Colonic mucosa (tissue), 4 donors: ENCODE measurements around the gene SNX21. TPM values are rescaled to one million over a fixed set of nuclear protein-coding genes. Genes with fewer than 3 reads are reported as not detected.

Experiments
- DNase-seq: peaks from one replicate; pipeline ENCODE4 v3.0.0-alpha.2; 2020
- H3K27ac ChIP-seq: fragments of 200-600 bp; one replicate; pipeline ENCODE4 v1.8.0; 2021
- H3K27me3 ChIP-seq: fragments of 200-600 bp; one replicate; pipeline ENCODE4 v1.8.0; 2021
- H3K36me3 ChIP-seq: fragments of 200-600 bp; one replicate; pipeline ENCODE4 v1.8.0; 2021
- H3K4me1 ChIP-seq: fragments of 200-600 bp; one replicate; pipeline ENCODE4 v1.8.0; 2021; ENCODE audit warnings: mild to moderate bottlenecking
- H3K4me3 ChIP-seq: fragments of 200-600 bp; one replicate; pipeline ENCODE4 v1.8.0; 2021
- H3K9ac ChIP-seq, 2 donors: one replicate each; pipeline ENCODE4 v1.7.0; 2013; ENCODE audit warnings: control low read depth in 2 of 2, low read depth in 2 of 2, low read length in 2 of 2
- H3K9me3 ChIP-seq: fragments of 200-600 bp; one replicate; pipeline ENCODE4 v1.8.0; 2021
- CTCF ChIP-seq: fragments of 200-600 bp; IDR thresholded peaks from one replicate; pipeline ENCODE4 v1.8.0; 2022; ENCODE audit warnings: antibody characterized with exemption, mild to moderate bottlenecking
- intact Hi-C: fragments of 100-400 bp; cut with DNase I; formaldehyde crosslinking; loops from one replicate; pipeline ENCODE4 v1.14.1; 2022
- total RNA-seq, 2 donors: library from RNA; stranded (reverse); fragmentation: NEBNext Ultra II Directional in 1 of 2; extraction: Animal tissue kit (Norgen Biotek cat#: 25700) in 1 of 2; gene quantifications; one replicate each; pipeline ENCODE4 v1.2.1, GENCODE V29; 2021
- donor health status: healthy.
- donor health status: DM: no; HTN: no; CAD: no.
- donor health status: DM: no; HTN: no; CAD: no.

SNX21 gene
- total RNA-seq, 2 donors from 2014 or later: 11.2 to 12.6 TPM

- Histone ChIP-seq H3K27me3 (no peaks in the 10 kb centered on the region), H3K4me1 (peaks cover 9% of the 10 kb centered on the region), H3K4me3 (no peak overlapping the region), H3K36me3 (no peaks in the 10 kb centered on the region), H3K9ac (no peak overlapping the region), H3K9me3 (no peaks in the 10 kb centered on the region), H3K27ac (no peak overlapping the region)
- intact Hi-C loops: no loop called here
- TF ChIP-seq CTCF: no peak
- no peak for DNase-seq
Measured at GRCh38 chr20:45819466-45819865, 14.1 kb upstream of the SNX21 start.

GRCh38 chr20:45821947-45822346 lies 11.7 kb upstream of the SNX21 start:
- no peak for TF ChIP-seq CTCF
- no peak overlapping the region for H3K9ac ChIP-seq
- H3K27me3 ChIP-seq: no peaks in the 10 kb centered on the region
- H3K4me1 ChIP-seq: peaks cover 9% of the 10 kb centered on the region
- DNase-seq: peak; percentile 72
- peak overlapping the region; percentile 50 for H3K27ac ChIP-seq
- H3K9me3 ChIP-seq: no peaks in the 10 kb centered on the region
- H3K36me3 ChIP-seq: no peaks in the 10 kb centered on the region
- no peak overlapping the region for H3K4me3 ChIP-seq
- intact Hi-C loops: loop anchor here (10.0 kb wide), 1 partner anchor 63 kb away; the partner anchor contains the start of genes SPATA25 and ZSWIM1

- no peaks in the 10 kb centered on the region for H3K9me3 ChIP-seq
- H3K4me3 ChIP-seq: peak overlapping the region; percentile 22
- peak overlapping the region; percentile 50 for H3K27ac ChIP-seq
- intact Hi-C loops: loop anchor here (10.0 kb wide), 1 partner anchor 62 kb away; the partner anchor contains the start of genes SPATA25 and ZSWIM1
- peak; percentile 67 for DNase-seq
- peak overlapping the region; percentile 28 to 73 for H3K9ac ChIP-seq
- H3K36me3 ChIP-seq: no peaks in the 10 kb centered on the region
- no peaks in the 10 kb centered on the region for H3K27me3 ChIP-seq
- TF ChIP-seq CTCF: no peak
- H3K4me1 ChIP-seq: peaks cover 9% of the 10 kb centered on the region
Measured at GRCh38 chr20:45822857-45823256, 10.7 kb upstream of the SNX21 start.

- peak; percentile 42 for TF ChIP-seq CTCF
- intact Hi-C loops: loop anchor here (2.0 to 10.0 kb wide), 2 partner anchors 61 to 139 kb away; partner anchors contain the start of genes SPATA25 and ZSWIM1
- Histone ChIP-seq H3K27me3 (no peaks in the 10 kb centered on the region), H3K36me3 (no peaks in the 10 kb centered on the region), H3K27ac (no peak overlapping the region), H3K9ac (peak overlapping the region; percentile 43 to 46), H3K4me1 (peaks cover 9% of the 10 kb centered on the region), H3K4me3 (peak overlapping the region; percentile 23), H3K9me3 (no peaks in the 10 kb centered on the region)
- DNase-seq: peak; percentile 63
Measured at GRCh38 chr20:45823949-45824835, 9.4 kb upstream of the SNX21 start.

GRCh38 chr20:45826381-45827019 lies 7.1 kb upstream of the SNX21 start:
- Histone ChIP-seq H3K27ac (no peak overlapping the region), H3K4me3 (no peak overlapping the region), H3K4me1 (peaks cover 9% of the 10 kb centered on the region), H3K36me3 (no peaks in the 10 kb centered on the region), H3K9me3 (no peaks in the 10 kb centered on the region), H3K9ac (no peak overlapping the region), H3K27me3 (no peaks in the 10 kb centered on the region)
- intact Hi-C loops: loop anchor here (10.0 kb wide), 1 partner anchor 58 kb away; the partner anchor contains the start of genes SPATA25 and ZSWIM1
- DNase-seq: no peak
- no peak for TF ChIP-seq CTCF
